Endodermal cell (in vitro differentiated cells): ENCODE measurements around the gene SIN3B. TPM values are rescaled to one million over a fixed set of nuclear protein-coding genes. Genes with fewer than 3 reads are reported as not detected.

Experiments used
- DNase-seq: peaks from one replicate; pipeline ENCODE4 v3.0.0-alpha.2; 2017
- H3K27ac ChIP-seq: 2 replicates; pipeline ENCODE4 v1.5.1; 2013; ENCODE audit warnings: mild to moderate bottlenecking, low read depth, low read length, moderate library complexity
- H3K27me3 ChIP-seq: 2 replicates; pipeline ENCODE4 v1.6.1; 2013; ENCODE audit warnings: mild to moderate bottlenecking, low read length, moderate library complexity; ENCODE audit not compliant: insufficient read depth, control insufficient read depth, poor library complexity, severe bottlenecking
- H3K36me3 ChIP-seq: 2 replicates; pipeline ENCODE4 v1.7.0; 2013; ENCODE audit warnings: mild to moderate bottlenecking, low read length, moderate library complexity; ENCODE audit not compliant: control insufficient read depth, insufficient read depth
- H3K4me1 ChIP-seq: one replicate; pipeline ENCODE4 v1.7.0; 2013; ENCODE audit warnings: low read length; ENCODE audit not compliant: control insufficient read depth, insufficient read depth
- H3K4me3 ChIP-seq: 2 replicates; pipeline ENCODE4 v1.5.1; 2013; ENCODE audit warnings: mild to moderate bottlenecking, low read length, moderate library complexity
- H3K9ac ChIP-seq: 2 replicates; pipeline ENCODE4 v1.6.1; 2013; ENCODE audit warnings: mild to moderate bottlenecking, low read length, moderate library complexity; ENCODE audit not compliant: poor library complexity, severe bottlenecking; ENCODE audit errors: extremely low read depth
- H3K9me3 ChIP-seq: 2 replicates; pipeline ENCODE4 v1.6.1; 2013; ENCODE audit warnings: mild to moderate bottlenecking, low read length, moderate library complexity; ENCODE audit not compliant: control insufficient read depth
- H3K27ac Mint-ChIP-seq: 2 replicates; pipeline ENCODE4 v1.8.0; 2020; ENCODE audit warnings: mixed read lengths
- H3K27me3 Mint-ChIP-seq: 2 replicates; pipeline ENCODE4 v1.8.0; 2021; ENCODE audit warnings: mild to moderate bottlenecking, mixed read lengths; ENCODE audit not compliant: insufficient read depth
- H3K36me3 Mint-ChIP-seq: 2 replicates; pipeline ENCODE4 v1.8.0; 2020; ENCODE audit warnings: low read depth, mixed read lengths
- H3K4me1 Mint-ChIP-seq: 2 replicates; pipeline ENCODE4 v1.8.0; 2020; ENCODE audit warnings: mixed read lengths
- H3K4me3 Mint-ChIP-seq: 2 replicates; pipeline ENCODE4 v1.8.0; 2020; ENCODE audit warnings: mild to moderate bottlenecking, moderate library complexity, mixed read lengths
- H3K9me3 Mint-ChIP-seq: 2 replicates; pipeline ENCODE4 v1.8.0; 2020; ENCODE audit warnings: mild to moderate bottlenecking, mixed read lengths
- WGBS, 2 experiments: methylation state at CpG; one replicate each; pipeline versions ENCODE4 v1.1.5 to v1.1.7; 2013; ENCODE audit warnings: missing lambda C conversion rate in 2 of 2, mixed read lengths in 1 of 2; ENCODE audit not compliant: insufficient coverage in 1 of 2, insufficient read length in 1 of 2; 5-methylcytosine and 5-hydroxymethylcytosine counted together
- total RNA-seq, 2 donors: library from RNA; stranded (reverse); fragmentation: NEBNext Ultra II Directional in 1 of 2; extraction: Animal tissue kit (Norgen Biotek cat#: 25700) in 1 of 2; gene quantifications; 2 replicates in 1 of 2; 3 replicates in 1 of 2; pipeline ENCODE4 v1.2.1, GENCODE V29; 2021
- TF ChIP-seq, protein P1 (sequence below): fragments of 200-600 bp; sonication (generic); conservative IDR thresholded peaks from 2 replicates; pipeline ENCODE4 v1.5.0; 2021; ENCODE audit warnings: antibody characterized with exemption, mild to moderate bottlenecking

Gene SIN3B
- total RNA-seq, 2 donors from 2014 or later: 68.0 to 78.4 TPM

DNA sequence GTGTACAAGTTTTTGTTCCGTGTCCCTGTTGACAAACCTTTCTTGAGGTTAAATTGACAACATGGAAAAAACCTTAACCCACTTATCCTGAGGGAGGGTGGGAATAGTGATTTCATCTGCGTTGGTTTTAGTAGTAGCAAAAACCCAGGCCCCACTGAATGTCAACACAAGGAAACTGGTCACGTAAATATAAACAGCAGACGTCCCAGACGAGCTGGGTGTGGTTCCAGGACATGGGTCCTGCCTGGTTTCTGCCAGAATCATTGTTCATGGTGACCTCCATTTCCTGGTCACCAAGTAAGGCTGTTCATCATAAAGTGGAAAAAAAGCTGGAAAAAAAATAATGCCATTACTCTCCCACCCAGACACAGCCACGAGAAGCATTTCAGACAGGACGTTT lies 42.7 kb downstream of the SIN3B start:
- TF ChIP-seq, protein P1, sequence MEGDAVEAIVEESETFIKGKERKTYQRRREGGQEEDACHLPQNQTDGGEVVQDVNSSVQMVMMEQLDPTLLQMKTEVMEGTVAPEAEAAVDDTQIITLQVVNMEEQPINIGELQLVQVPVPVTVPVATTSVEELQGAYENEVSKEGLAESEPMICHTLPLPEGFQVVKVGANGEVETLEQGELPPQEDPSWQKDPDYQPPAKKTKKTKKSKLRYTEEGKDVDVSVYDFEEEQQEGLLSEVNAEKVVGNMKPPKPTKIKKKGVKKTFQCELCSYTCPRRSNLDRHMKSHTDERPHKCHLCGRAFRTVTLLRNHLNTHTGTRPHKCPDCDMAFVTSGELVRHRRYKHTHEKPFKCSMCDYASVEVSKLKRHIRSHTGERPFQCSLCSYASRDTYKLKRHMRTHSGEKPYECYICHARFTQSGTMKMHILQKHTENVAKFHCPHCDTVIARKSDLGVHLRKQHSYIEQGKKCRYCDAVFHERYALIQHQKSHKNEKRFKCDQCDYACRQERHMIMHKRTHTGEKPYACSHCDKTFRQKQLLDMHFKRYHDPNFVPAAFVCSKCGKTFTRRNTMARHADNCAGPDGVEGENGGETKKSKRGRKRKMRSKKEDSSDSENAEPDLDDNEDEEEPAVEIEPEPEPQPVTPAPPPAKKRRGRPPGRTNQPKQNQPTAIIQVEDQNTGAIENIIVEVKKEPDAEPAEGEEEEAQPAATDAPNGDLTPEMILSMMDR: no peak
- Histone ChIP-seq H3K4me3 (no peak overlapping the region), H3K36me3 (peaks cover 39% of the 10 kb centered on the region), H3K27me3 (no peaks in the 10 kb centered on the region), H3K4me1 (no peaks in the 10 kb centered on the region), H3K9me3 (no peaks in the 10 kb centered on the region), H3K27ac (no peak overlapping the region), H3K9ac (no peak overlapping the region)
- Mint-ChIP-seq H3K36me3 (peaks cover 64% of the 10 kb centered on the region), H3K9me3 (no peaks in the 10 kb centered on the region), H3K4me3 (no peak overlapping the region), H3K27me3 (no peaks in the 10 kb centered on the region), H3K4me1 (no peaks in the 10 kb centered on the region), H3K27ac (no peak overlapping the region)
- no peak for DNase-seq
- 95 to 100% methylated on average over 3 to 7 of the region's 7 CpGs for WGBS, 2 experiments

DNA sequence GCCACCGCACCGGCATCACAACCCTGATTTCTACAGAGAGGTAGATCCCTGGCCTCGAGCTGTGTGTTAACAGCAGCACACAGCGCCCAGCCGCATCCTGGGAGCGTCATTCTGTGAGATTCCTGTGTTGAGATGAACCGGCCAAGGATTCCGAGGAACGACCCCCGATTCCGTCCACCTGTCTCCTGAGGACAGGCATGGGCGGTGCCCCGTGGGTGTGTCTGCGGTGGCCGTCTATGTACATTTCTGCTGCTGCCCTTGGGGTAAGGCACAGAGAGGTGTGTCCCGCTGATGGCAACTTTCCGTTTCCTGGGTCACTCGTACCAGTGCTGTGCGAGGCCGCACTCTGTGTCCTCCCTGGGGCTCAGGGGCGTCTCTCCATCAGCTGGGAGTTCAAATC lies 43.5 kb downstream of the SIN3B start:
- peaks cover 61% of the 10 kb centered on the region for H3K36me3 Mint-ChIP-seq
- no peak overlapping the region for H3K27ac ChIP-seq
- H3K36me3 ChIP-seq: peaks cover 36% of the 10 kb centered on the region
- H3K4me3 Mint-ChIP-seq: no peak overlapping the region
- H3K4me1 Mint-ChIP-seq: no peaks in the 10 kb centered on the region
- no peaks in the 10 kb centered on the region for H3K27me3 Mint-ChIP-seq
- H3K27ac Mint-ChIP-seq: no peak overlapping the region
- no peaks in the 10 kb centered on the region for H3K27me3 ChIP-seq
- 95 to 97% methylated on average over 21 of the region's 21 CpGs for whole genome bisulfite sequencing, 2 experiments
- no peak overlapping the region for H3K9ac ChIP-seq
- H3K9me3 ChIP-seq: no peaks in the 10 kb centered on the region
- H3K4me3 ChIP-seq: no peak overlapping the region
- H3K9me3 Mint-ChIP-seq: no peaks in the 10 kb centered on the region
- no peaks in the 10 kb centered on the region for H3K4me1 ChIP-seq
- DNase-seq: no peak
- TF ChIP-seq, protein P1: no peak

DNA sequence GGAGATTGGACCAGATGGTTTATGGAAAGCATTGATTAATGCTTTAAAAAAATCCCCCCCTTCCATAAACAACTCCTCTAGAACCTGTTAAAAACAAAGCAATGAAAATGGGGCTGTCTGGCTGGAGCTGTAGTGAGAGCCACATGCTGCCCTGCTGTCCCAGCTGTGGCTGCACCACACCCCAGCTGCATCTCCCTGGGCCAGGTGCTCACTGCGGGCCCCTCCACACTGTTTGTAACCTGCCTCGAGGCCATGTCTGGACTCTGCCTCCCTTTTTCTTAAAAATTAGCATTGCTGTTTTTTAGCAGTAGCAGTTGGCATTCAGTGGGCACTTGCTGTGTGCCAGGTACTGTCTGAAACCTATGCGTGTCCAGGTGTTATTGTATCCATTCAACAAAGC lies 44.4 kb downstream of the SIN3B start:
- Mint-ChIP-seq H3K4me3 (no peak overlapping the region), H3K36me3 (peaks cover 54% of the 10 kb centered on the region), H3K27me3 (no peaks in the 10 kb centered on the region), H3K4me1 (no peaks in the 10 kb centered on the region), H3K27ac (peak overlapping the region; percentile 78), H3K9me3 (no peaks in the 10 kb centered on the region)
- Histone ChIP-seq H3K27me3 (no peaks in the 10 kb centered on the region), H3K9ac (no peak overlapping the region), H3K4me3 (no peak overlapping the region), H3K36me3 (peaks cover 38% of the 10 kb centered on the region), H3K9me3 (no peaks in the 10 kb centered on the region), H3K27ac (no peak overlapping the region), H3K4me1 (no peaks in the 10 kb centered on the region)
- DNase-seq: no peak
- WGBS, 2 experiments: 90 to 96% methylated on average over 3 of the region's 3 CpGs
- TF ChIP-seq, protein P1: no peak
